H1 (cell line): ENCODE data around the gene SHISAL1.
"Not testable (repeated sequence)": the region's sequence is repeated elsewhere in the genome, so short reads cannot be mapped to it uniquely, and the experiment has no call there.

Source experiments
- ATF3 ChIP-seq: IDR thresholded peaks from 2 replicates; pipeline ENCODE4 v1.6.1; 2011; ENCODE audit warnings: low read depth, mild to moderate bottlenecking, low read length; ENCODE audit not compliant: insufficient read depth
- CHD1 ChIP-seq: IDR thresholded peaks from 2 replicates; pipeline ENCODE4 v1.6.1; 2012; ENCODE audit warnings: low read depth, low read length, improper control_type of control experiment
- CREB1 ChIP-seq: IDR thresholded peaks from 2 replicates; pipeline ENCODE4 v1.6.1; 2012; ENCODE audit warnings: inconsistent platforms
- CTCF ChIP-seq, 3 experiments: IDR thresholded peaks; 1 replicate in 2 of 3; 2 replicates in 1 of 3; pipeline versions ENCODE4 v1.5.1 to v1.6.1; 2011; ENCODE audit warnings: low read length in 3 of 3, mild to moderate bottlenecking in 3 of 3, inconsistent platforms in 2 of 3, low read depth in 1 of 3, moderate library complexity in 1 of 3; ENCODE audit not compliant: insufficient read depth in 1 of 3; ENCODE audit errors: control extremely low read depth in 1 of 3
- EP300 ChIP-seq, 2 experiments: IDR thresholded peaks; 1 replicate in 1 of 2; 2 replicates in 1 of 2; pipeline ENCODE4 v1.6.1; 2011 to 2012; ENCODE audit warnings: low read depth in 2 of 2, low read length in 2 of 2, mild to moderate bottlenecking in 2 of 2, borderline replicate concordance in 1 of 2, inconsistent platforms in 1 of 2, moderate library complexity in 1 of 2
- EZH2 ChIP-seq: fragments of 200-600 bp; sonication (generic); IDR thresholded peaks from 2 replicates; pipeline ENCODE4 v1.7.1; 2012; ENCODE audit warnings: low read depth, mild to moderate bottlenecking, moderate library complexity, low read length, inconsistent platforms; ENCODE audit not compliant: severe bottlenecking
- GTF2F1 ChIP-seq: IDR thresholded peaks from 2 replicates; pipeline ENCODE4 v1.6.1; 2012; ENCODE audit warnings: low read depth, low read length, improper control_type of control experiment, borderline replicate concordance
- JUN ChIP-seq: IDR thresholded peaks from 2 replicates; pipeline ENCODE4 v1.6.1; 2011; ENCODE audit warnings: low read depth, mild to moderate bottlenecking, improper control_type of control experiment, low read length
- KDM5A ChIP-seq: fragments of 200-600 bp; IDR thresholded peaks from 2 replicates; pipeline ENCODE4 v1.7.1; 2012; ENCODE audit warnings: mild to moderate bottlenecking, low read length, inconsistent platforms, mixed read lengths
- MAX ChIP-seq: IDR thresholded peaks from 2 replicates; pipeline ENCODE4 v1.6.1; 2012; ENCODE audit warnings: inconsistent platforms
- POLR2A ChIP-seq, 2 experiments: IDR thresholded peaks; 1 replicate in 1 of 2; 2 replicates in 1 of 2; pipeline ENCODE4 v1.6.1; 2011; ENCODE audit warnings: low read depth in 2 of 2, low read length in 2 of 2, mild to moderate bottlenecking in 2 of 2; ENCODE audit errors: control extremely low read depth in 1 of 2
- SP1 ChIP-seq: IDR thresholded peaks from 2 replicates; pipeline ENCODE4 v1.6.1; 2011; ENCODE audit warnings: low read depth, low read length
- USF2 ChIP-seq: IDR thresholded peaks from 2 replicates; pipeline ENCODE4 v1.6.1; 2011; ENCODE audit warnings: low read length, improper control_type of control experiment

- not testable (repeated sequence) for TF ChIP-seq JUN; EP300 (IDR thresholded peaks at IDR 0.05; ENCODE audit: borderline replicate concordance in 1 of 2, low read depth in 2 of 2, low read length in 2 of 2); CHD1; CREB1; USF2; MAX; ATF3; CTCF (IDR thresholded peaks at IDR 0.05; ENCODE audit: control extremely low read depth in 1 of 3, insufficient read depth in 1 of 3, low read depth in 1 of 3, low read length in 3 of 3); POLR2A (IDR thresholded peaks at IDR 0.05; ENCODE audit: control extremely low read depth in 1 of 2, low read depth in 2 of 2, low read length in 2 of 2); EZH2; SP1; KDM5A; GTF2F1
These were observed 10.5 kb upstream of the SHISAL1 start for GRCh38 chr22:44323140-44323790.
